ENCODE results near the gene SCAMP2. TPM values are rescaled to one million over a fixed set of nuclear protein-coding genes. Genes with fewer than 3 reads are reported as not detected.

The SCAMP2 gene
- total and polyA plus RNA-seq, 2 of the 13 experiments (the other 11 are each of a cell fraction or from before 2014, with no cell fraction given), result 34.8 to 121 TPM

GRCh38 chr15:74832826-74833225, 40.3 kb downstream of the SCAMP2 start:
- DNase-seq (ENCODE audit: low spot score) (no peak), FAIRE-seq (no peak), ATAC-seq (no peak)
- in situ Hi-C loops (cut with HindIII; ENCODE audit: extremely low pct_ligation_motif_present, low pct_unique_long_range_greater_than_20kb) (no loop called here), intact Hi-C loops (cut with micrococcal nuclease; ENCODE audit: unreplicated experiment) (no loop called here)
- no peak overlapping the region for H2AFZ ChIP-seq (ENCODE audit: low read length)
- H3K4me2 ChIP-seq (ENCODE audit: low read depth, low read length), result no peak overlapping the region
- WGBS (ENCODE audit: low lambda C conversion rate), result 12% methylated on average over 4 of the region's 4 CpGs
- H3K27me3 ChIP-seq (ENCODE audit: control insufficient read depth in 1 of 2, insufficient read depth in 2 of 2, low read length in 2 of 2), result peaks cover 3 to 28% of the 10 kb centered on the region in 2 experiments; a peak in 3 of 5 replicates
- peaks cover 0 to 3% of the 10 kb centered on the region in 2 experiments; a peak in 1 of 5 replicates for H3K36me3 ChIP-seq (replicated peaks in 1 of 2; ENCODE audit: control insufficient read depth in 1 of 2, insufficient read depth in 2 of 2, low read length in 2 of 2)
- H3K9me3 ChIP-seq (ENCODE audit: low read length), result no peaks in the 10 kb centered on the region
- CTCF ChIA-PET (ENCODE audit: low intra/inter-chr PET ratio, low total read pairs), result no interaction called here
- no peaks in the 10 kb centered on the region for H3K79me2 ChIP-seq (ENCODE audit: insufficient read depth, low read length)
- H3K4me3 ChIP-seq (replicated peaks in 1 of 3; ENCODE audit: insufficient read depth in 1 of 3, low read depth in 2 of 3, low read length in 3 of 3), result no peak overlapping the region; a peak in 1 of 6 replicates
- H3K27ac ChIP-seq (ENCODE audit: extremely low read length, insufficient read depth, low read length), result no peak overlapping the region
- POLR2A ChIA-PET, result interaction anchor here (0.6 kb wide), 1 partner anchor 25 kb away, joined by 3 read pairs; no protein-coding TSS in a partner anchor
- peaks cover 30% of the 10 kb centered on the region for H3K4me1 ChIP-seq (ENCODE audit: insufficient read depth, low read length)
- H3K9ac ChIP-seq (ENCODE audit: insufficient read depth, low read depth, low read length), result no peak overlapping the region
- no peaks in the 10 kb centered on the region for H4K20me1 ChIP-seq (ENCODE audit: insufficient read depth, low read length)
- no TSS peak for BruUV-seq (replicated peaks)
- no peak for TF ChIP-seq NR3C1 (CRISPR knock-in tag; IDR thresholded peaks at IDR 0.05)
- TF ChIP-seq NCOA5 (CRISPR knock-in tag; IDR thresholded peaks at IDR 0.05), result no peak
- no peak for TF ChIP-seq NCOA2 (CRISPR knock-in tag; IDR thresholded peaks at IDR 0.05)
- TF ChIP-seq KLF12 (CRISPR knock-in tag; IDR thresholded peaks at IDR 0.05; ENCODE audit: borderline replicate concordance), result no peak
- TF ChIP-seq, protein P1, sequence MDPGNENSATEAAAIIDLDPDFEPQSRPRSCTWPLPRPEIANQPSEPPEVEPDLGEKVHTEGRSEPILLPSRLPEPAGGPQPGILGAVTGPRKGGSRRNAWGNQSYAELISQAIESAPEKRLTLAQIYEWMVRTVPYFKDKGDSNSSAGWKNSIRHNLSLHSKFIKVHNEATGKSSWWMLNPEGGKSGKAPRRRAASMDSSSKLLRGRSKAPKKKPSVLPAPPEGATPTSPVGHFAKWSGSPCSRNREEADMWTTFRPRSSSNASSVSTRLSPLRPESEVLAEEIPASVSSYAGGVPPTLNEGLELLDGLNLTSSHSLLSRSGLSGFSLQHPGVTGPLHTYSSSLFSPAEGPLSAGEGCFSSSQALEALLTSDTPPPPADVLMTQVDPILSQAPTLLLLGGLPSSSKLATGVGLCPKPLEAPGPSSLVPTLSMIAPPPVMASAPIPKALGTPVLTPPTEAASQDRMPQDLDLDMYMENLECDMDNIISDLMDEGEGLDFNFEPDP (CRISPR knock-in tag; conservative IDR thresholded peaks at IDR 0.05), result no peak
- TF ChIP-seq, protein P2, sequence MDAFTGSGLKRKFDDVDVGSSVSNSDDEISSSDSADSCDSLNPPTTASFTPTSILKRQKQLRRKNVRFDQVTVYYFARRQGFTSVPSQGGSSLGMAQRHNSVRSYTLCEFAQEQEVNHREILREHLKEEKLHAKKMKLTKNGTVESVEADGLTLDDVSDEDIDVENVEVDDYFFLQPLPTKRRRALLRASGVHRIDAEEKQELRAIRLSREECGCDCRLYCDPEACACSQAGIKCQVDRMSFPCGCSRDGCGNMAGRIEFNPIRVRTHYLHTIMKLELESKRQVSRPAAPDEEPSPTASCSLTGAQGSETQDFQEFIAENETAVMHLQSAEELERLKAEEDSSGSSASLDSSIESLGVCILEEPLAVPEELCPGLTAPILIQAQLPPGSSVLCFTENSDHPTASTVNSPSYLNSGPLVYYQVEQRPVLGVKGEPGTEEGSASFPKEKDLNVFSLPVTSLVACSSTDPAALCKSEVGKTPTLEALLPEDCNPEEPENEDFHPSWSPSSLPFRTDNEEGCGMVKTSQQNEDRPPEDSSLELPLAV (CRISPR knock-in tag; conservative IDR thresholded peaks at IDR 0.05; ENCODE audit: low read depth), result no peak
- no peak for TF ChIP-seq ZNF33A (CRISPR knock-in tag; IDR thresholded peaks at IDR 0.05; ENCODE audit: borderline replicate concordance)
- no peak for TF ChIP-seq ZFP36L1 (CRISPR knock-in tag; IDR thresholded peaks at IDR 0.05)
- no peak for TF ChIP-seq POLR2G (IDR thresholded peaks at IDR 0.05; ENCODE audit: low read depth, low read length)
- TF ChIP-seq ZNF138 (CRISPR knock-in tag; IDR thresholded peaks at IDR 0.05; ENCODE audit: low read depth), result no peak
- TF ChIP-seq HMGXB3 (CRISPR knock-in tag; IDR thresholded peaks at IDR 0.05; ENCODE audit: borderline replicate concordance), result no peak
- no peak for TF ChIP-seq ATAD3A (CRISPR knock-in tag; IDR thresholded peaks at IDR 0.05)
- TF ChIP-seq, protein P3, sequence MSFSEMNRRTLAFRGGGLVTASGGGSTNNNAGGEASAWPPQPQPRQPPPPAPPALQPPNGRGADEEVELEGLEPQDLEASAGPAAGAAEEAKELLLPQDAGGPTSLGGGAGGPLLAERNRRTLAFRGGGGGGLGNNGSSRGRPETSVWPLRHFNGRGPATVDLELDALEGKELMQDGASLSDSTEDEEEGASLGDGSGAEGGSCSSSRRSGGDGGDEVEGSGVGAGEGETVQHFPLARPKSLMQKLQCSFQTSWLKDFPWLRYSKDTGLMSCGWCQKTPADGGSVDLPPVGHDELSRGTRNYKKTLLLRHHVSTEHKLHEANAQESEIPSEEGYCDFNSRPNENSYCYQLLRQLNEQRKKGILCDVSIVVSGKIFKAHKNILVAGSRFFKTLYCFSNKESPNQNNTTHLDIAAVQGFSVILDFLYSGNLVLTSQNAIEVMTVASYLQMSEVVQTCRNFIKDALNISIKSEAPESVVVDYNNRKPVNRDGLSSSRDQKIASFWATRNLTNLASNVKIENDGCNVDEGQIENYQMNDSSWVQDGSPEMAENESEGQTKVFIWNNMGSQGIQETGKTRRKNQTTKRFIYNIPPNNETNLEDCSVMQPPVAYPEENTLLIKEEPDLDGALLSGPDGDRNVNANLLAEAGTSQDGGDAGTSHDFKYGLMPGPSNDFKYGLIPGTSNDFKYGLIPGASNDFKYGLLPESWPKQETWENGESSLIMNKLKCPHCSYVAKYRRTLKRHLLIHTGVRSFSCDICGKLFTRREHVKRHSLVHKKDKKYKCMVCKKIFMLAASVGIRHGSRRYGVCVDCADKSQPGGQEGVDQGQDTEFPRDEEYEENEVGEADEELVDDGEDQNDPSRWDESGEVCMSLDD (CRISPR knock-in tag; IDR thresholded peaks at IDR 0.05; ENCODE audit: borderline replicate concordance), result no peak
- TF ChIP-seq, protein P4, sequence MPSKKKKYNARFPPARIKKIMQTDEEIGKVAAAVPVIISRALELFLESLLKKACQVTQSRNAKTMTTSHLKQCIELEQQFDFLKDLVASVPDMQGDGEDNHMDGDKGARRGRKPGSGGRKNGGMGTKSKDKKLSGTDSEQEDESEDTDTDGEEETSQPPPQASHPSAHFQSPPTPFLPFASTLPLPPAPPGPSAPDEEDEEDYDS (CRISPR knock-in tag; IDR thresholded peaks at IDR 0.05), result no peak
- no peak for TF ChIP-seq PHF20 (CRISPR knock-in tag; IDR thresholded peaks at IDR 0.05)

Measured in HepG2 (cell line).